ENCODE data around the gene MROH8.

GRCh38 chr20:37222086-37222485, 42.7 kb upstream of the MROH8 start:
- TF ChIP-seq CTCF (IDR thresholded peaks at IDR 0.05) (no peak), POLR2A (IDR thresholded peaks at IDR 0.05) (no peak), POLR2AphosphoS5 (IDR thresholded peaks at IDR 0.05) (no peak)
